Testis (tissue), 3 donors: Measurements from ENCODE around the gene ANTKMT. TPM values are rescaled to one million over a fixed set of nuclear protein-coding genes. Genes with fewer than 3 reads are reported as not detected.

Source experiments
- DNase-seq: peaks from one replicate; pipeline ENCODE4 v3.0.0-alpha.2; 2019
- H3K27ac ChIP-seq, 2 donors: fragments of 200-600 bp; sonication (generic); one replicate each; pipeline ENCODE4 v1.5.1; 2019
- H3K27me3 ChIP-seq: fragments of 200-600 bp; sonication (generic); one replicate; pipeline ENCODE4 v1.5.1; 2019
- H3K36me3 ChIP-seq: fragments of 200-600 bp; sonication (generic); one replicate; pipeline ENCODE4 v1.5.1; 2017; ENCODE audit warnings: low read depth; ENCODE audit errors: missing control alignments
- H3K4me1 ChIP-seq: fragments of 200-600 bp; sonication (generic); one replicate; pipeline ENCODE4 v1.5.1; 2019
- H3K4me3 ChIP-seq, 2 donors: fragments of 200-600 bp; sonication (generic); one replicate each; pipeline ENCODE4 v1.5.1; 2017 to 2019
- H3K9me3 ChIP-seq: fragments of 200-600 bp; sonication (generic); one replicate; pipeline ENCODE4 v1.5.1; 2017
- POLR2A ChIP-seq: fragments of 450-650 bp; IDR thresholded peaks from one replicate; pipeline ENCODE4 v1.6.1; 2017; ENCODE audit warnings: antibody characterized with exemption, mild to moderate bottlenecking, moderate library complexity
- WGBS, 2 donors: methylation state at CpG; one replicate each; pipeline ENCODE4 v1.1.5; 2018; 5-methylcytosine and 5-hydroxymethylcytosine counted together
- intact Hi-C: fragments of 100-400 bp; cut with DNase I; formaldehyde crosslinking; loops from one replicate; pipeline ENCODE4 v1.15.1; 2023; ENCODE audit warnings: low total_unique reads
- polyA plus RNA-seq: library from polyadenylated mRNA; stranded (reverse); fragments of 350-450 nt; fragmentation: Illumina TruSeq; extraction: RNeasy Lipid Tissue Mini Kit (QIAGEN cat#74804); gene quantifications from one replicate; pipeline ENCODE4 v1.2.3, GENCODE V29; 2014; ENCODE audit warnings: low read depth, low replicate concordance; ENCODE audit not compliant: insufficient read depth
- total RNA-seq, 2 donors: library from RNA; depleted of rRNA; stranded (reverse); fragments of >200 nt; gene quantifications; one replicate each; pipeline ENCODE4 v1.2.3, GENCODE V29; 2016
- TF ChIP-seq, protein P1 (sequence below), 3 experiments: fragments of 450-650 bp in 2 of 3; fragments of 200-600 bp in 1 of 3; sonication (generic) in 1 of 3; IDR thresholded peaks; one replicate each; pipeline ENCODE4 v1.5.1; 2016 to 2019; ENCODE audit warnings: antibody characterized with exemption in 3 of 3, mild to moderate bottlenecking in 2 of 3, moderate library complexity in 1 of 3

The ANTKMT gene
- total and polyA plus RNA-seq, 3 donors from 2014 or later: 68.5 to 108 (median 81.1) TPM

GRCh38 chr16:702341-702740 is 18.6 kb upstream of the ANTKMT start:
- Histone ChIP-seq H3K9me3 (no peaks in the 10 kb centered on the region), H3K27me3 (no peaks in the 10 kb centered on the region), H3K36me3 (no peaks in the 10 kb centered on the region), H3K4me1 (no peaks in the 10 kb centered on the region), H3K27ac (no peak overlapping the region), H3K4me3 (no peak overlapping the region)
- TF ChIP-seq, protein P1, sequence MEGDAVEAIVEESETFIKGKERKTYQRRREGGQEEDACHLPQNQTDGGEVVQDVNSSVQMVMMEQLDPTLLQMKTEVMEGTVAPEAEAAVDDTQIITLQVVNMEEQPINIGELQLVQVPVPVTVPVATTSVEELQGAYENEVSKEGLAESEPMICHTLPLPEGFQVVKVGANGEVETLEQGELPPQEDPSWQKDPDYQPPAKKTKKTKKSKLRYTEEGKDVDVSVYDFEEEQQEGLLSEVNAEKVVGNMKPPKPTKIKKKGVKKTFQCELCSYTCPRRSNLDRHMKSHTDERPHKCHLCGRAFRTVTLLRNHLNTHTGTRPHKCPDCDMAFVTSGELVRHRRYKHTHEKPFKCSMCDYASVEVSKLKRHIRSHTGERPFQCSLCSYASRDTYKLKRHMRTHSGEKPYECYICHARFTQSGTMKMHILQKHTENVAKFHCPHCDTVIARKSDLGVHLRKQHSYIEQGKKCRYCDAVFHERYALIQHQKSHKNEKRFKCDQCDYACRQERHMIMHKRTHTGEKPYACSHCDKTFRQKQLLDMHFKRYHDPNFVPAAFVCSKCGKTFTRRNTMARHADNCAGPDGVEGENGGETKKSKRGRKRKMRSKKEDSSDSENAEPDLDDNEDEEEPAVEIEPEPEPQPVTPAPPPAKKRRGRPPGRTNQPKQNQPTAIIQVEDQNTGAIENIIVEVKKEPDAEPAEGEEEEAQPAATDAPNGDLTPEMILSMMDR (IDR thresholded peaks at IDR 0.05): no peak
- TF ChIP-seq POLR2A: no peak
- WGBS, 2 donors: 87 to 88% methylated on average over 14 to 19 of the region's 19 CpGs
- intact Hi-C loops: no loop called here
- DNase-seq: no peak

DNA sequence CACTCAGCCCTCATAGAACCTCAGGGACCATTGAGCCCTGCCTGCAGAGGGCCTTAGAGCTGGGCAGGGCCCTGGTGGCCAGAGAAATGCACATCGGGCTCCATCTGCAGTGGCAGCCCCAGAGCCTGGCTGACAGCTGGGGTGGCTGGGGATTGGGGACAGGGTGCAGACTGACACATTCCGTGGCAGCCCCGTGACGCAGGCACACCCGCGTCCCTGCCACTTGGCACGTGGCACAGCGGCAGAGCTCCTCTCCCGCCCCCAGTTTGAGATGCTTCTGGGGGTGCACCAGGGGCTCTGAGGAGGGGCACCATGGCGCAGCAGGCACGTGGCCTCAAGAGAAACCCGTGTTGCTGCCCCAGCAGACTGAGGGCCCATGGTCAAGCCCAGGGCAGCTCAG is 17.5 kb upstream of the ANTKMT start:
- no peak for DNase-seq
- no peak for TF ChIP-seq POLR2A
- TF ChIP-seq, protein P1 (IDR thresholded peaks at IDR 0.05): no peak
- Histone ChIP-seq H3K4me3 (no peak overlapping the region), H3K36me3 (no peaks in the 10 kb centered on the region), H3K27me3 (no peaks in the 10 kb centered on the region), H3K9me3 (no peaks in the 10 kb centered on the region), H3K27ac (no peak overlapping the region), H3K4me1 (no peaks in the 10 kb centered on the region)
- intact Hi-C loops: no loop called here
- WGBS, 2 donors: 88% methylated on average over 9 of the region's 12 CpGs; no CpG with 5 or more reads in 1 of the 2 donors

GRCh38 chr16:704047-704446 is 16.9 kb upstream of the ANTKMT start:
- H3K9me3 ChIP-seq: no peaks in the 10 kb centered on the region
- 63 to 70% methylated on average over 4 to 7 of the region's 7 CpGs for WGBS, 2 donors
- intact Hi-C loops: no loop called here
- TF ChIP-seq, protein P1 (IDR thresholded peaks at IDR 0.05): no peak
- TF ChIP-seq POLR2A: no peak
- H3K27me3 ChIP-seq: no peaks in the 10 kb centered on the region
- H3K4me3 ChIP-seq: no peak overlapping the region
- no peaks in the 10 kb centered on the region for H3K4me1 ChIP-seq
- H3K36me3 ChIP-seq: no peaks in the 10 kb centered on the region
- DNase-seq: no peak
- H3K27ac ChIP-seq: no peak overlapping the region

- Histone ChIP-seq H3K27me3 (no peaks in the 10 kb centered on the region), H3K4me3 (peak overlapping the region; percentile 12 to 34), H3K9me3 (no peaks in the 10 kb centered on the region), H3K36me3 (no peaks in the 10 kb centered on the region), H3K27ac (no peak overlapping the region), H3K4me1 (peaks cover 1% of the 10 kb centered on the region)
- intact Hi-C loops: no loop called here
- 5 to 16% methylated on average over 4 to 39 of the region's 50 CpGs for WGBS, 2 donors
- DNase-seq: no peak
- TF ChIP-seq, protein P1 (IDR thresholded peaks at IDR 0.05): no peak
- TF ChIP-seq POLR2A: no peak
Observed at GRCh38 chr16:704552-705380, 16.2 kb upstream of the ANTKMT start.
